Measurements from ENCODE around the gene RGCC.

Gene RGCC

DNA sequence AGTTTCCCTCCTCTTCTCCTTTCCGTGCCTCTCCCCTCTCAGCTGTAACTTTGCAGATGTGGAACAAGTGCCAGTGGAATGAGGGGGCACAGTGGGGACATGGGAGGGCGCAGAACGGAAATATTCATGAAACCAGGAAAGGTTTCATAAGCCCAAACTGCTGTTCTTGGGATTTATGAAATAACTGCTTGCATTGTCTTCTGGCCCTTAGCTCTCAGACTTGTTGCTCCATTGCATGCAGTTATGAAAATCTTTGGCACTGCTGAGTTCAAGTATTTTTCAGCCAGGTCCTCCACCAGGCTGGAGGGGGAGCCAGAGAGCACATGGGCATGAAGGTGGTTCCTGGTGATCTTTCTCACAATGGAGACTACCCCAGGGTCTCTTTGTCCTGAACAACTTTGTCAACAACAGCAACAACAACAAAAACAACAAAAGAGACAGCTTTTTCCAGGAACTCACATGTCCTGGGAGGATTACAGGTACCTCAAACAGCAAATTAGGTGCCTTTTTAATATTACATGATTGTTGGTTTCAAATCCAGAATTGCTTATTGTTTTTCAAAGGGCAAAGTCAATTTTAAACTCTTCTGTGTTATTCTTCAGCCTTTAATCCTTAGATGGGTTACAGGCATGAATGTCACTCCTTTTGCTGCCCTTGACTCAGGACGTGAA, 1.5 kb downstream of the RGCC start:
- TF ChIP-seq FOXP2 (optimal IDR thresholded peaks at IDR 0.05; ENCODE audit: borderline replicate concordance, extremely low read depth, extremely low read length, insufficient read depth) (no peak), TAF1 (IDR thresholded peaks at IDR 0.05; ENCODE audit: borderline replicate concordance, insufficient read depth, low read length) (no peak), POLR2AphosphoS5 (IDR thresholded peaks at IDR 0.05; ENCODE audit: low read depth, low read length) (no peak), SIN3A (IDR thresholded peaks at IDR 0.05; ENCODE audit: borderline replicate concordance, insufficient read depth, low read length) (no peak)
- TF ChIP-seq, protein P1, sequence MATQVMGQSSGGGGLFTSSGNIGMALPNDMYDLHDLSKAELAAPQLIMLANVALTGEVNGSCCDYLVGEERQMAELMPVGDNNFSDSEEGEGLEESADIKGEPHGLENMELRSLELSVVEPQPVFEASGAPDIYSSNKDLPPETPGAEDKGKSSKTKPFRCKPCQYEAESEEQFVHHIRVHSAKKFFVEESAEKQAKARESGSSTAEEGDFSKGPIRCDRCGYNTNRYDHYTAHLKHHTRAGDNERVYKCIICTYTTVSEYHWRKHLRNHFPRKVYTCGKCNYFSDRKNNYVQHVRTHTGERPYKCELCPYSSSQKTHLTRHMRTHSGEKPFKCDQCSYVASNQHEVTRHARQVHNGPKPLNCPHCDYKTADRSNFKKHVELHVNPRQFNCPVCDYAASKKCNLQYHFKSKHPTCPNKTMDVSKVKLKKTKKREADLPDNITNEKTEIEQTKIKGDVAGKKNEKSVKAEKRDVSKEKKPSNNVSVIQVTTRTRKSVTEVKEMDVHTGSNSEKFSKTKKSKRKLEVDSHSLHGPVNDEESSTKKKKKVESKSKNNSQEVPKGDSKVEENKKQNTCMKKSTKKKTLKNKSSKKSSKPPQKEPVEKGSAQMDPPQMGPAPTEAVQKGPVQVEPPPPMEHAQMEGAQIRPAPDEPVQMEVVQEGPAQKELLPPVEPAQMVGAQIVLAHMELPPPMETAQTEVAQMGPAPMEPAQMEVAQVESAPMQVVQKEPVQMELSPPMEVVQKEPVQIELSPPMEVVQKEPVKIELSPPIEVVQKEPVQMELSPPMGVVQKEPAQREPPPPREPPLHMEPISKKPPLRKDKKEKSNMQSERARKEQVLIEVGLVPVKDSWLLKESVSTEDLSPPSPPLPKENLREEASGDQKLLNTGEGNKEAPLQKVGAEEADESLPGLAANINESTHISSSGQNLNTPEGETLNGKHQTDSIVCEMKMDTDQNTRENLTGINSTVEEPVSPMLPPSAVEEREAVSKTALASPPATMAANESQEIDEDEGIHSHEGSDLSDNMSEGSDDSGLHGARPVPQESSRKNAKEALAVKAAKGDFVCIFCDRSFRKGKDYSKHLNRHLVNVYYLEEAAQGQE (IDR thresholded peaks at IDR 0.05; ENCODE audit: insufficient read depth in 1 of 2, low read depth in 2 of 2, low read length in 2 of 2) = no peak

DNA sequence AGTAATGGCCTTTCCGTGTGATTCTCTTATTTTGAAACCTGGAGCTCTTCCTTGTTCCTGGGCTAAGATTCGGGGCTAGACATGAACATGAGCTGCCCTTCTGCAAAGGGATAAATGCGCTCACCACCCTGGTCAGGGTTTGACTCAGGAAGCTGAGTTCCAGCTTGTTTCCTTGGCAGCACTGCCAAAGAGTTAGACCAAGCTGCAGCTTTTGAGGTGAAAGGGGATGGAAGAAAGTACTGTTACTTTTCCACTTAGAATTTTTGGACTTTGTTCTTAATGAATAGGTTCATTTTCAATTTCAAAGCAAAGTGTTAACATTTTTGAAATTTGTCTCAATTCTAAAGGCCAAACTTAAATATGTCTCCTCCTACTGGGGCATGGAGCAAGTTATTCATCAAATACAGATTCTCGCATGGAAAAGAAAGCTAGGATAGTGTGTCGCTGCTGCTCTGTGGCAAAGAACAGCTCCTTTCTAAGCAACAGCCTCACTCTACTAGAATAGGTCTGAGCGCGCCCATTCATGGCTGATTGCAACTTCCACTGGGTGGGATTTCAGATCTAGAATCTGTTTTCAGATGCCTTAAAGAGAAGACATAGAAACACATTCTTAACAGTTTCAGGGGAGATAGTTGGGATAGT, 2.2 kb downstream of the RGCC start:
- TF ChIP-seq POLR2AphosphoS5 (IDR thresholded peaks at IDR 0.05; ENCODE audit: low read depth, low read length) = no peak
- TF ChIP-seq, protein P1 (IDR thresholded peaks at IDR 0.05; ENCODE audit: insufficient read depth in 1 of 2, low read depth in 2 of 2, low read length in 2 of 2) = no peak
- TF ChIP-seq SIN3A (IDR thresholded peaks at IDR 0.05; ENCODE audit: borderline replicate concordance, insufficient read depth, low read length) = no peak
- no peak for TF ChIP-seq FOXP2 (optimal IDR thresholded peaks at IDR 0.05; ENCODE audit: borderline replicate concordance, extremely low read depth, extremely low read length, insufficient read depth)
- TF ChIP-seq TAF1 (IDR thresholded peaks at IDR 0.05; ENCODE audit: borderline replicate concordance, insufficient read depth, low read length) = no peak

DNA sequence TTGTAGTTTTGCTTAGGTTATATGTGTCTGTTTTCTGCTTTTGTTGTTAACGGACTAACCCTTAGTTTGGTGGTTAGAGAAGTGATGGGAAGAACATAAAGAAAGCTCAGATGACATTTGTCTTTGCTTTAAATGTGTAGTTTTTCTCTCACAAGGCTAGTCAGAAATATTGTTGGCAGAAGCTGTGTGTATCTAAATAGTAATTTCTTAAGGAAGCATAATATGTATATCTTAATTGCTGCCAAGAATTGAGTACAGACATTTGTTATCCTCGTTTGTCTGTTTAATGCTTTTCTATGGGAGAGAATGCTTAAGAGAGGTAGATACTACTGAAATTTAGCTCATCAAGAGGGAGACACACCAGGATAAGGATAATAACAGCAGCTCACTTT, 2.7 kb downstream of the RGCC start:
- TF ChIP-seq FOXP2 (optimal IDR thresholded peaks at IDR 0.05; ENCODE audit: borderline replicate concordance, extremely low read depth, extremely low read length, insufficient read depth) (no peak), SIN3A (IDR thresholded peaks at IDR 0.05; ENCODE audit: borderline replicate concordance, insufficient read depth, low read length) (no peak), TAF1 (IDR thresholded peaks at IDR 0.05; ENCODE audit: borderline replicate concordance, insufficient read depth, low read length) (no peak), POLR2AphosphoS5 (IDR thresholded peaks at IDR 0.05; ENCODE audit: low read depth, low read length) (no peak)
- TF ChIP-seq, protein P1 (IDR thresholded peaks at IDR 0.05; ENCODE audit: insufficient read depth in 1 of 2, low read depth in 2 of 2, low read length in 2 of 2) = no peak

DNA sequence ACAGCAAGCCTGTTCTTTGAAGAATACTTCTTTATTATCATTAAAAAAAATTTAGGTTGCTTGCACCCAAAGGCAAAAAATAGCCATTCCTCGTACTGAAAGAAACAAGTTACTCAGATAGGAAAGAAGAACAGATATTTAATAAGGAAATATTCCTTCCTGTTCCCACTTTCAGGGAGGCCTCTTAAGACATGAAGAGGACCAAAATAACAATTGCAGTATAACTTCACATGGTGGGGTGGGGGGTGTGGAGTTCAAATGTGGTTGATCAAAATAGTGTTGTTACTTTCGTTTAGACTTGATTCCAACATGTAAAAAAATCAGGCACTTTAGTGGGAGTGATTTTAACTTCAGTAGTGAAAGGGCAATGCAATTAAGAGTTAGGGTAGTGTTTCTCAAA, 3.6 kb downstream of the RGCC start:
- no peak for TF ChIP-seq FOXP2 (optimal IDR thresholded peaks at IDR 0.05; ENCODE audit: borderline replicate concordance, extremely low read depth, extremely low read length, insufficient read depth)
- TF ChIP-seq, protein P1 (IDR thresholded peaks at IDR 0.05; ENCODE audit: insufficient read depth in 1 of 2, low read depth in 2 of 2, low read length in 2 of 2) = no peak
- TF ChIP-seq TAF1 (IDR thresholded peaks at IDR 0.05; ENCODE audit: borderline replicate concordance, insufficient read depth, low read length) = no peak
- no peak for TF ChIP-seq POLR2AphosphoS5 (IDR thresholded peaks at IDR 0.05; ENCODE audit: low read depth, low read length)
- no peak for TF ChIP-seq SIN3A (IDR thresholded peaks at IDR 0.05; ENCODE audit: borderline replicate concordance, insufficient read depth, low read length)
